SK-N-SH (cell line): Measurements from ENCODE around the gene LCP2.

Experiments
- EP300 ChIP-seq, 2 experiments: IDR thresholded peaks; 2 replicates each; pipeline versions ENCODE4 v1.4.0 to v1.6.1; 2012; ENCODE audit warnings: borderline replicate concordance in 1 of 2, low read depth in 1 of 2, low read length in 1 of 2
- EZH2phosphoT487 ChIP-seq: fragments of 200-600 bp; sonication (generic); IDR thresholded peaks from 2 replicates; pipeline ENCODE4 v1.6.1; 2017; ENCODE audit warnings: low read depth, mixed run types, mild to moderate bottlenecking, antibody characterized with exemption, moderate library complexity, borderline replicate concordance
- MXI1 ChIP-seq: IDR thresholded peaks from 2 replicates; pipeline ENCODE4 v1.6.1; 2012; ENCODE audit warnings: mild to moderate bottlenecking, low read depth, low read length, improper control_type of control experiment
- NRF1 ChIP-seq: IDR thresholded peaks from 2 replicates; pipeline ENCODE4 v1.6.1; 2012; ENCODE audit warnings: low read depth, mild to moderate bottlenecking, low read length
- SIN3A ChIP-seq: IDR thresholded peaks from 2 replicates; pipeline ENCODE4 v1.6.1; 2012; ENCODE audit warnings: low read depth, mild to moderate bottlenecking, low read length, moderate library complexity, borderline replicate concordance
- SMC3 ChIP-seq: IDR thresholded peaks from 2 replicates; pipeline ENCODE4 v1.6.1; 2012; ENCODE audit warnings: low read depth, low read length, improper control_type of control experiment
- TAF1 ChIP-seq: IDR thresholded peaks from 2 replicates; pipeline ENCODE4 v1.6.1; 2012; ENCODE audit warnings: low read depth, mild to moderate bottlenecking, low read length, moderate library complexity, borderline replicate concordance
- YY1 ChIP-seq: IDR thresholded peaks from 2 replicates; pipeline ENCODE4 v1.4.0; 2012; ENCODE audit warnings: low read depth, mild to moderate bottlenecking
- TF ChIP-seq, protein P1 (sequence below): fragments of 200-600 bp; sonication (generic); IDR thresholded peaks from 2 replicates; pipeline ENCODE4 v1.6.1; 2017; ENCODE audit warnings: antibody characterized with exemption, mild to moderate bottlenecking, moderate library complexity
- TF ChIP-seq, protein P2 (sequence below): IDR thresholded peaks from 2 replicates; pipeline ENCODE4 v1.4.0; 2012; ENCODE audit warnings: low read depth
- TF ChIP-seq, protein P3 (sequence below): IDR thresholded peaks from 2 replicates; pipeline ENCODE4; 2012
- TF ChIP-seq, protein P4 (sequence below): fragments of 150-350 bp; IDR thresholded peaks from 2 replicates; pipeline ENCODE4 v1.6.1; 2017; ENCODE audit warnings: antibody characterized with exemption, low read length, low read depth, borderline replicate concordance

DNA sequence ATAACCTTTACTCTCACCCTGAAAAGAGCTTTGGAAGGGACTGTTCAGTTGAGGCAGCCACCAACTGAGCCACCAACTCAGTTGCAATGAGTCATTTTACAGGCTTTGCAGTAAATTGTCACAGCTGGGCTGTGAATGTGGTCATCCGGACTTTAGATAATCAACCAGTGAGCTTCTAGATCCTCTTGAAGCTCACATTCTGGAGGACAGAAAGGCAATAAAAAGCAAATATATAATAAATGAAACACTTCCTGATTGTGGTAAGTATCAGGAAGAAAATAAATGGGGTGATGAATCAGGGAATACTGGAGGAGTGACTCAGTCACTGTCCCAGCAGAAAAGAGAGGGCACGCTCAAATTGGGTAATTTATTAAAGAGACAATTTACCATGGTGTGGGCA is 78.0 kb downstream of the LCP2 start:
- TF ChIP-seq, protein P1, sequence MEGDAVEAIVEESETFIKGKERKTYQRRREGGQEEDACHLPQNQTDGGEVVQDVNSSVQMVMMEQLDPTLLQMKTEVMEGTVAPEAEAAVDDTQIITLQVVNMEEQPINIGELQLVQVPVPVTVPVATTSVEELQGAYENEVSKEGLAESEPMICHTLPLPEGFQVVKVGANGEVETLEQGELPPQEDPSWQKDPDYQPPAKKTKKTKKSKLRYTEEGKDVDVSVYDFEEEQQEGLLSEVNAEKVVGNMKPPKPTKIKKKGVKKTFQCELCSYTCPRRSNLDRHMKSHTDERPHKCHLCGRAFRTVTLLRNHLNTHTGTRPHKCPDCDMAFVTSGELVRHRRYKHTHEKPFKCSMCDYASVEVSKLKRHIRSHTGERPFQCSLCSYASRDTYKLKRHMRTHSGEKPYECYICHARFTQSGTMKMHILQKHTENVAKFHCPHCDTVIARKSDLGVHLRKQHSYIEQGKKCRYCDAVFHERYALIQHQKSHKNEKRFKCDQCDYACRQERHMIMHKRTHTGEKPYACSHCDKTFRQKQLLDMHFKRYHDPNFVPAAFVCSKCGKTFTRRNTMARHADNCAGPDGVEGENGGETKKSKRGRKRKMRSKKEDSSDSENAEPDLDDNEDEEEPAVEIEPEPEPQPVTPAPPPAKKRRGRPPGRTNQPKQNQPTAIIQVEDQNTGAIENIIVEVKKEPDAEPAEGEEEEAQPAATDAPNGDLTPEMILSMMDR: no peak
- TF ChIP-seq TAF1 (no peak), YY1 (no peak), SIN3A (no peak), SMC3 (no peak), EP300 (IDR thresholded peaks at IDR 0.05; ENCODE audit: borderline replicate concordance in 1 of 2, low read depth in 1 of 2, low read length in 1 of 2) (peak in 1 of 2 experiments; percentile 42; a peak in 2 of 4 replicates), EZH2phosphoT487 (no peak), NRF1 (no peak), MXI1 (no peak)
- TF ChIP-seq, protein P2, sequence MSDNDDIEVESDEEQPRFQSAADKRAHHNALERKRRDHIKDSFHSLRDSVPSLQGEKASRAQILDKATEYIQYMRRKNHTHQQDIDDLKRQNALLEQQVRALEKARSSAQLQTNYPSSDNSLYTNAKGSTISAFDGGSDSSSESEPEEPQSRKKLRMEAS: no peak
- TF ChIP-seq, protein P3, sequence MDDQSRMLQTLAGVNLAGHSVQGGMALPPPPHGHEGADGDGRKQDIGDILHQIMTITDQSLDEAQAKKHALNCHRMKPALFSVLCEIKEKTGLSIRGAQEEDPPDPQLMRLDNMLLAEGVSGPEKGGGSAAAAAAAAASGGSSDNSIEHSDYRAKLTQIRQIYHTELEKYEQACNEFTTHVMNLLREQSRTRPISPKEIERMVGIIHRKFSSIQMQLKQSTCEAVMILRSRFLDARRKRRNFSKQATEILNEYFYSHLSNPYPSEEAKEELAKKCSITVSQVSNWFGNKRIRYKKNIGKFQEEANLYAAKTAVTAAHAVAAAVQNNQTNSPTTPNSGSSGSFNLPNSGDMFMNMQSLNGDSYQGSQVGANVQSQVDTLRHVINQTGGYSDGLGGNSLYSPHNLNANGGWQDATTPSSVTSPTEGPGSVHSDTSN: peak; percentile 65
- TF ChIP-seq, protein P4, sequence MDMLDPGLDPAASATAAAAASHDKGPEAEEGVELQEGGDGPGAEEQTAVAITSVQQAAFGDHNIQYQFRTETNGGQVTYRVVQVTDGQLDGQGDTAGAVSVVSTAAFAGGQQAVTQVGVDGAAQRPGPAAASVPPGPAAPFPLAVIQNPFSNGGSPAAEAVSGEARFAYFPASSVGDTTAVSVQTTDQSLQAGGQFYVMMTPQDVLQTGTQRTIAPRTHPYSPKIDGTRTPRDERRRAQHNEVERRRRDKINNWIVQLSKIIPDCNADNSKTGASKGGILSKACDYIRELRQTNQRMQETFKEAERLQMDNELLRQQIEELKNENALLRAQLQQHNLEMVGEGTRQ: no peak
